ENCODE data around the gene PTS. TPM values are rescaled to one million over a fixed set of nuclear protein-coding genes. Genes with fewer than 3 reads are reported as not detected.
A peak's percentile ranks its signal among the peaks of the same experiment; 100 is the strongest.

The PTS gene
- total RNA-seq, 2 experiments from 2014 or later, result 20.5 to 22.9 TPM

DNA sequence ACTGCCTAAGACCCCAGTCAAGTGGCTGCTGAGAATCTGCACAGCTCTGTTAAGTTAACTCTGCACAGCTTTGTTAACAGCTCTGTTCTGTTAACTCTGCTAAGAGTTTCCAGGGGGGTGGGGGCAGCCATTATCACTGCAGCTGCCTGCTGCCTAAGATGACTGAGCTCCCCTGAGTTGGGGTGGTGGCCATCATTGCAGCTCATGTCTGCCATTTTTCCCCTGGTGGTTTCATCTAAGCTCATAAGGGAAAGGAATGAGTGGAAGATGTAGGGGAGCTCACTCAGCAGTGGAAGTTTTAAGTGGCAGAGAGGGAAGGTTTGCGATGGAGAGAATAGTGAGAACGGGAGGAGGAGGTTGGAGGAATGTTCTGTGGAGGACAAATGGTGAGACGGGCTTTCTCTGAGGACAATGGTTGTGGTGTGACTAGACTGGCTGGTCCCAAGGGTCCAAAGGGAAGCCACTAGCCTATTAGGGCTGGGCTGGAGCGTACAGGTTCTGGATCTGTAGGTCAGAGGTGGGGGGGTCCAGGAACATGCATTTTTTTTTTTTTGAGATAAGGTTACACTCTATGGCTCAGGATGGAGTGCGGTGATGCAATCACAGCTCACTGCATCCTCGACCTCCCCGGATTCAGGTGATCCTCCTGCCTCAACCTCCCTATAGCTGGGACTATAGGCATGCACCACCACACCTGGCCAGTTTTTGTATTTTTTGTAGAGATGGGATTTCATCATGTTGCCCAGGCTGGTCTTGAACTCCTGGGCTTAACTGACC, 48.0 kb downstream of the PTS start:
- ChIA-PET CTCF (interaction anchor here (1.4 kb wide), 1 partner anchor 9 kb away, joined by 3 read pairs; no protein-coding TSS in a partner anchor), POLR2A (no interaction called here)
- no peaks in the 10 kb centered on the region for H3K36me3 Mint-ChIP-seq (ENCODE audit: low read depth)
- peaks cover 7% of the 10 kb centered on the region for H3K4me1 Mint-ChIP-seq
- H3K4me3 Mint-ChIP-seq, result no peak overlapping the region
- H3K9me3 Mint-ChIP-seq, result no peaks in the 10 kb centered on the region
- no peak overlapping the region for H3K27ac Mint-ChIP-seq
- H3K27me3 Mint-ChIP-seq, result peaks cover 2% of the 10 kb centered on the region
- DNase-seq, result no peak

DNA sequence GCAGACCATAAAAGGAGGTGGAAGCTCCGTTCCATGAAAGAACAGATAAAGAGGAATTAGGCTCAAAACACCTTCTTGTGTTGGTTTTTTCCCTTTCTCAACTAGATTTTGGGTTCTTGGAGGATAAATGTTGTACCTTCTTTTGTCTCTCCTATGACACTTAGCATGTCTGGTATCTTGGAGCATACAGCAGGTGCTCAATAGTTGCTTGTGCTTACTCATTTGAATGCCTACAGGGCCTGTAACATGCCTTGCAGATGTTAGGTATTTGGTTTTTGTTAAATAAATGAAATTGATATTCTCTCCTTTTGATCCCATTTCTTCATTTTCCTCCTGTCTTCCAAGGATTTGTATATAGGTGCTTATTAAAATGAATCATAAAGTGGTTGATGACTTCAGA, 50.8 kb downstream of the PTS start:
- DNase-seq, result no peak
- Mint-ChIP-seq H3K4me1 (peaks cover 25% of the 10 kb centered on the region), H3K9me3 (no peaks in the 10 kb centered on the region), H3K4me3 (no peak overlapping the region), H3K27ac (no peak overlapping the region), H3K36me3 (ENCODE audit: low read depth) (no peaks in the 10 kb centered on the region), H3K27me3 (peaks cover 2% of the 10 kb centered on the region)
- ChIA-PET POLR2A (no interaction called here), CTCF (interaction anchor here (1.0 to 2.3 kb wide), 2 partner anchors 58 to 83 kb away, joined by 3 to 7 read pairs; no protein-coding TSS in a partner anchor)

DNA sequence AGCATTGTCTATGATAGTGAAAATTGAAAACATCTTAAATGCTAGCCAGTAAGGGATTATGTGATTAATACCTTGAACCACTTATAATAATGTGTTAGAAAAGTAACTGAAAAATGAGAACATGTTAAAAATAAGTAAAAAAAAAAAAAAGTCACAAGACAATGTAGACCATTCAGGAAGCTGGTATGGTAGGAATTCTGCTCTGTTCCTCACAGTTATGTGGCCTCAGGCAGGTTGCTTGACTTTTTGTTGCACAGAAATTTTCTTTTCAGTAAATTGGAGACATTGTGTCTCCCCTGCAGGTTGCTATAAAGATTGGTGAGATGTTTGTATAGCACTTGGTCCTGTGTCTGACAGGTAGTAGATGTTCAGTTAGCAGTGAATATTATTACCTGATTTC, 51.7 kb downstream of the PTS start:
- ChIA-PET CTCF (interaction anchor here (2.9 to 7.9 kb wide), 3 partner anchors 57 to 165 kb away, joined by 22 to 219 read pairs (median 37); no protein-coding TSS in a partner anchor), POLR2A (no interaction called here)
- Mint-ChIP-seq H3K4me3 (no peak overlapping the region), H3K36me3 (ENCODE audit: low read depth) (no peaks in the 10 kb centered on the region), H3K9me3 (no peaks in the 10 kb centered on the region), H3K27me3 (peaks cover 2% of the 10 kb centered on the region), H3K4me1 (peaks cover 34% of the 10 kb centered on the region), H3K27ac (no peak overlapping the region)
- DNase-seq, result no peak

GRCh38 chr11:112278803-112279202, 52.6 kb downstream of the PTS start:
- Mint-ChIP-seq H3K27ac (no peak overlapping the region), H3K36me3 (ENCODE audit: low read depth) (no peaks in the 10 kb centered on the region), H3K4me3 (no peak overlapping the region), H3K4me1 (peaks cover 34% of the 10 kb centered on the region), H3K27me3 (peaks cover 2% of the 10 kb centered on the region), H3K9me3 (no peaks in the 10 kb centered on the region)
- DNase-seq, result no peak
- CTCF ChIA-PET, result interaction anchor here (0.7 to 7.9 kb wide), 13 partner anchors 10 to 340 kb away, joined by 3 to 219 read pairs (median 15); partner anchors contain the start of gene PTS
- POLR2A ChIA-PET, result interaction anchor here (2.3 kb wide), 1 partner anchor 59 kb away, joined by 8 read pairs; no protein-coding TSS in a partner anchor

- Mint-ChIP-seq H3K4me1 (peaks cover 34% of the 10 kb centered on the region), H3K27me3 (peaks cover 2% of the 10 kb centered on the region), H3K27ac (peak overlapping the region; percentile 73), H3K4me3 (peak overlapping the region; percentile 85), H3K36me3 (ENCODE audit: low read depth) (no peaks in the 10 kb centered on the region), H3K9me3 (no peaks in the 10 kb centered on the region)
- peak; percentile 77 for DNase-seq
- ChIA-PET POLR2A (interaction anchor here (1.4 to 3.1 kb wide), 4 partner anchors 54 to 60 kb away, joined by 5 to 19 read pairs (median 6); partner anchors contain the start of gene PTS), CTCF (interaction anchor here (0.6 to 7.9 kb wide), 60 partner anchors 8 to 1009 kb away, joined by 3 to 219 read pairs (median 4); partner anchors contain the start of genes ALG9, BCO2, PPP2R1B and PTS)
Measured at GRCh38 chr11:112279901-112280267, 53.7 kb downstream of the PTS start.

- Mint-ChIP-seq H3K9me3 (no peaks in the 10 kb centered on the region), H3K4me1 (peaks cover 34% of the 10 kb centered on the region), H3K27me3 (no peaks in the 10 kb centered on the region), H3K4me3 (peak overlapping the region; percentile 85), H3K27ac (peak overlapping the region; percentile 73), H3K36me3 (ENCODE audit: low read depth) (no peaks in the 10 kb centered on the region)
- CTCF ChIA-PET, result interaction anchor here (0.6 to 7.9 kb wide), 63 partner anchors 8 to 1009 kb away, joined by 3 to 219 read pairs (median 4); partner anchors contain the start of genes ALG9, BCO2, PPP2R1B and PTS
- peak; percentile 70 for DNase-seq
- POLR2A ChIA-PET, result interaction anchor here (1.4 to 3.1 kb wide), 4 partner anchors 54 to 61 kb away, joined by 5 to 19 read pairs (median 6); partner anchors contain the start of gene PTS
Measured at GRCh38 chr11:112280268-112281126, 54.3 kb downstream of the PTS start.

DNA sequence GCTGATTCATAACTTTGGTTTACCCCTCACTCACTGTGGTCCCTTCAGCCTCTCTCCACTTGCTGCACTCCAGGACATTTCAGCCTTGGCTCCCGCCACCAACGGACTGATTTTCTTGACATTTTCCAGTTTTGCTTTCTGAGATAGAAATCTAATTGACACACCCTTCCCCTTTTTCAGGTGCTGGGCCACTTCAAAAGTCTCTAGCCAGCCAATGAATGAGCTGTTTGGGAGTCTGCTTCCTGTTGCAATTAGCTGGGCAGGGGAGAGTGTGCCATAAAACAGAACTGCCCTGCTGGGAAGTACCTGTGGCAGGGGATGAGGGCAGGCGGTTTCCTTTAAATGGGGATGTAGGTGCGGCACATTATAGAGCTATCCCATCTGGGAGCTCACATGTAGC, 55.5 kb downstream of the PTS start:
- Mint-ChIP-seq H3K4me3 (peak overlapping the region; percentile 29), H3K27ac (peak overlapping the region; percentile 9), H3K4me1 (peaks cover 28% of the 10 kb centered on the region), H3K9me3 (no peaks in the 10 kb centered on the region), H3K27me3 (peaks cover 2% of the 10 kb centered on the region), H3K36me3 (ENCODE audit: low read depth) (no peaks in the 10 kb centered on the region)
- no peak for DNase-seq
- POLR2A ChIA-PET, result interaction anchor here (0.9 to 3.1 kb wide), 4 partner anchors 11 to 62 kb away, joined by 3 to 19 read pairs (median 6); partner anchors contain the start of gene PTS
- CTCF ChIA-PET, result interaction anchor here (0.6 to 8.8 kb wide), 16 partner anchors 7 to 1008 kb away, joined by 3 to 219 read pairs (median 10); partner anchors contain the start of gene PTS

Other genes with a start within 250 kb of the PTS start
- 10 to 100 TPM; 26.2 to 26.7 TPM for gene DLAT, start 201.0 kb upstream of the PTS start, total RNA-seq
- under 1 TPM in 1 of 2 experiments, not detected in 1; 0.18 TPM for gene PIH1D2, start 152.4 kb upstream of the PTS start, total RNA-seq
- 10 to 100 TPM; 21.2 to 23.9 TPM for gene NKAPD1, start 152.1 kb upstream of the PTS start, total RNA-seq
- gene TIMM8B, start 139.7 kb upstream of the PTS start, total RNA-seq, result 10 to 100 TPM; 38.9 to 40.0 TPM
- gene SDHD, start 139.6 kb upstream of the PTS start, total RNA-seq, result 10 to 100 TPM; 76.7 to 78.5 TPM
- gene IL18, start 62.3 kb upstream of the PTS start, total RNA-seq, result not detected
- gene TEX12, start 59.1 kb upstream of the PTS start, total RNA-seq, result under 1 TPM in 1 of 2 experiments, not detected in 1; 0.30 TPM
- gene BCO2, start 50.9 kb upstream of the PTS start, total RNA-seq, result 1 to 10 TPM; 1.0 to 1.4 TPM
- not detected for gene PLET1, start 34.4 kb downstream of the PTS start, total RNA-seq

Measured in activated CD4-positive, alpha-beta memory T cell treated with anti-CD3 and anti-CD28 coated beads, Interleukin-2, amount 10 ng/mL, durations not matched to agents 7 days and 5 days (primary cell).